HepG2 (cell line): Measurements from ENCODE around the gene PPIB. TPM values are rescaled to one million over a fixed set of nuclear protein-coding genes. Genes with fewer than 3 reads are reported as not detected.

Source experiments
- AGO1 ChIP-seq: fragments of 200-400 bp; formaldehyde crosslinking; IDR thresholded peaks from 2 replicates; pipeline ENCODE4 v1.6.1; 2017; ENCODE audit warnings: mild to moderate bottlenecking, low read depth, low read length, moderate library complexity; ENCODE audit not compliant: poor library complexity, severe bottlenecking
- CSRNP1 ChIP-seq: sonication (generic); formaldehyde crosslinking; IDR thresholded peaks from 2 replicates; pipeline ENCODE4 v1.8.1; 2023; ENCODE audit warnings: mild to moderate bottlenecking, missing genetic modification reagents
- CSRNP2 ChIP-seq: sonication (generic); formaldehyde crosslinking; conservative IDR thresholded peaks from 2 replicates; pipeline ENCODE4 v1.8.0; 2022; ENCODE audit warnings: low read depth, missing genetic modification reagents
- ELF1 ChIP-seq: sonication (generic); formaldehyde crosslinking; IDR thresholded peaks from 2 replicates; pipeline ENCODE4 v1.4.0; 2020; ENCODE audit warnings: missing genetic modification reagents
- ESRRA ChIP-seq: sonication (generic); formaldehyde crosslinking; IDR thresholded peaks from 2 replicates; pipeline ENCODE4 v1.5.1; 2020; ENCODE audit warnings: mild to moderate bottlenecking, low read depth, missing genetic modification reagents
- GRHL1 ChIP-seq: sonication (generic); formaldehyde crosslinking; conservative IDR thresholded peaks from 2 replicates; pipeline ENCODE4 v1.8.0; 2022; ENCODE audit warnings: missing genetic modification reagents
- GTF2F1 ChIP-seq: fragments of 150-350 bp; IDR thresholded peaks from 2 replicates; pipeline ENCODE4 v1.6.1; 2014; ENCODE audit warnings: low read length
- HDAC1 ChIP-seq: sonication (generic); formaldehyde crosslinking; IDR thresholded peaks from 2 replicates; pipeline ENCODE4 v1.5.1; 2020; ENCODE audit warnings: mild to moderate bottlenecking, missing genetic modification reagents
- KDM5B ChIP-seq: sonication (generic); formaldehyde crosslinking; IDR thresholded peaks from 2 replicates; pipeline ENCODE4 v1.4.0; 2020; ENCODE audit warnings: missing genetic modification reagents, mild to moderate bottlenecking, borderline replicate concordance
- NCOR1 ChIP-seq: fragments of 200-600 bp; sonication (generic); IDR thresholded peaks from 2 replicates; pipeline ENCODE4 v1.7.0; 2017; ENCODE audit warnings: antibody characterized with exemption, low read length, borderline replicate concordance
- NFE2 ChIP-seq: sonication (generic); formaldehyde crosslinking; IDR thresholded peaks from 2 replicates; pipeline ENCODE4 v1.4.0; 2020; ENCODE audit warnings: missing genetic modification reagents
- PCBP1 ChIP-seq: fragments of 200-400 bp; formaldehyde crosslinking; IDR thresholded peaks from 2 replicates; pipeline ENCODE4 v1.6.1; 2017; ENCODE audit warnings: mild to moderate bottlenecking, low read depth, low read length, borderline replicate concordance
- SNAPC5 ChIP-seq: sonication (generic); formaldehyde crosslinking; IDR thresholded peaks from 2 replicates; pipeline ENCODE4 v1.8.1; 2023; ENCODE audit warnings: mild to moderate bottlenecking, missing genetic modification reagents, borderline replicate concordance
- TBL1XR1 ChIP-seq: fragments of 150-350 bp; IDR thresholded peaks from 2 replicates; pipeline ENCODE4 v1.6.1; 2014; ENCODE audit warnings: borderline replicate concordance, low read length; ENCODE audit not compliant: partially characterized antibody
- ZBTB10 ChIP-seq: sonication (generic); formaldehyde crosslinking; IDR thresholded peaks from 2 replicates; pipeline ENCODE4 v1.4.0; 2020; ENCODE audit warnings: missing genetic modification reagents, borderline replicate concordance
- ZNF354B ChIP-seq: sonication (generic); formaldehyde crosslinking; IDR thresholded peaks from 2 replicates; pipeline ENCODE4 v1.8.0; 2022; ENCODE audit warnings: mild to moderate bottlenecking, missing genetic modification reagents
- ZNF367 ChIP-seq: sonication (generic); formaldehyde crosslinking; IDR thresholded peaks from 2 replicates; pipeline ENCODE4 v1.4.0; 2020; ENCODE audit warnings: missing genetic modification reagents, borderline replicate concordance
- ZNF691 ChIP-seq: sonication (generic); formaldehyde crosslinking; IDR thresholded peaks from 2 replicates; pipeline ENCODE4 v1.4.0; 2020; ENCODE audit warnings: missing genetic modification reagents, low read depth, mild to moderate bottlenecking, borderline replicate concordance
- ZNF879 ChIP-seq: sonication (generic); formaldehyde crosslinking; IDR thresholded peaks from 2 replicates; pipeline ENCODE4 v1.8.1; 2023; ENCODE audit warnings: missing genetic modification reagents
- ZSCAN31 ChIP-seq: sonication (generic); formaldehyde crosslinking; IDR thresholded peaks from 2 replicates; pipeline ENCODE4 v1.5.0; 2020; ENCODE audit warnings: low read depth, mild to moderate bottlenecking, missing genetic modification reagents
- polyA plus RNA-seq, 8 experiments: library from polyadenylated mRNA; depleted of rRNA in 3 of 8; stranded (reverse) in 7 of 8; unstranded in 1 of 8; fragments of >200 nt; fragmentation: Illumina TruSeq in 4 of 8; extraction: Trizol in 4 of 8; gene quantifications; 2 replicates each; pipeline versions ENCODE4 v1.2.1 to v1.2.3, GENCODE V29; 2011 to 2016; ENCODE audit warnings: low read depth in 4 of 8, missing spikeins in 1 of 8, mixed read lengths in 1 of 8; ENCODE audit not compliant: insufficient read depth in 1 of 8
- total RNA-seq, 5 experiments: library from RNA; depleted of rRNA; stranded (reverse); fragments of >200 nt; fragmentation: Illumina TruSeq; extraction: Trizol; gene quantifications; 2 replicates each; pipeline ENCODE4 v1.2.3, GENCODE V29; 2016; ENCODE audit warnings: low read depth in 1 of 5

PPIB gene
- total and polyA plus RNA-seq, 2 of the 13 experiments (the other 11 are each of a cell fraction or from before 2014, with no cell fraction given), result 780 to 882 TPM

GRCh38 chr15:64146885-64147681 lies 15.7 kb downstream of the PPIB start (continued):
- TF ChIP-seq ZBTB10 (CRISPR knock-in tag) (peak; percentile 69; the same call in 1 of the 2 replicates), ZNF879 (CRISPR knock-in tag) (no peak), ESRRA (CRISPR knock-in tag) (no peak), ZNF354B (no peak), TBL1XR1 (no peak), CSRNP2 (CRISPR knock-in tag) (no peak), NFE2 (CRISPR knock-in tag) (no peak), NCOR1 (no peak), GTF2F1 (no peak), ZNF367 (CRISPR knock-in tag) (no peak), ZNF691 (no peak), ELF1 (no peak), PCBP1 (peak; percentile 62; the same call in 1 of the 2 replicates), SNAPC5 (CRISPR knock-in tag) (no peak), KDM5B (CRISPR knock-in tag) (no peak), HDAC1 (CRISPR knock-in tag) (peak; percentile 45; the same call in 1 of the 2 replicates), AGO1 (no peak), ZSCAN31 (CRISPR knock-in tag) (no peak), CSRNP1 (peak; percentile 42; the same call in 1 of the 2 replicates), GRHL1 (no peak)
